ENCODE results near the gene SEC61A2. TPM values are rescaled to one million over a fixed set of nuclear protein-coding genes. Genes with fewer than 3 reads are reported as not detected.

Gene SEC61A2
- total and polyA plus RNA-seq, 4 donors: 3.8 to 8.8 (median 6.2) TPM

GRCh38 chr10:12202226-12202625, 72.7 kb downstream of the SEC61A2 start:
- no peak overlapping the region for H3K9ac ChIP-seq (ENCODE audit: low read depth in 1 of 2, low read length in 2 of 2)
- no peak overlapping the region for H3K4me3 ChIP-seq (ENCODE audit: low read depth in 1 of 3, low read length in 3 of 3)
- H3K9me3 ChIP-seq (ENCODE audit: control insufficient read depth in 4 of 4, low read length in 3 of 4): no peaks in the 10 kb centered on the region
- no peaks in the 10 kb centered on the region for H3K27me3 ChIP-seq (ENCODE audit: control insufficient read depth in 4 of 4, insufficient read depth in 4 of 4, low read length in 3 of 4)
- peaks cover 7 to 19% (median 18%) of the 10 kb centered on the region in 4 donors for H3K36me3 ChIP-seq (ENCODE audit: control insufficient read depth in 4 of 4, insufficient read depth in 3 of 4, low read depth in 1 of 4, low read length in 3 of 4)
- peaks cover under 1 to 6% (median 1%) of the 10 kb centered on the region in 4 donors for H3K4me1 ChIP-seq (ENCODE audit: control insufficient read depth in 4 of 4, insufficient read depth in 4 of 4, low read length in 3 of 4)
- no peak for TF ChIP-seq NR2F2 (IDR thresholded peaks at IDR 0.05)
- TF ChIP-seq ZBTB33 (IDR thresholded peaks at IDR 0.05): no peak
- TF ChIP-seq JUND (IDR thresholded peaks at IDR 0.05): no peak
- no peak for TF ChIP-seq HNF4G (IDR thresholded peaks at IDR 0.05)
- TF ChIP-seq RXRA (IDR thresholded peaks at IDR 0.05): no peak
- TF ChIP-seq REST (IDR thresholded peaks at IDR 0.05): no peak
- TF ChIP-seq, protein P1, sequence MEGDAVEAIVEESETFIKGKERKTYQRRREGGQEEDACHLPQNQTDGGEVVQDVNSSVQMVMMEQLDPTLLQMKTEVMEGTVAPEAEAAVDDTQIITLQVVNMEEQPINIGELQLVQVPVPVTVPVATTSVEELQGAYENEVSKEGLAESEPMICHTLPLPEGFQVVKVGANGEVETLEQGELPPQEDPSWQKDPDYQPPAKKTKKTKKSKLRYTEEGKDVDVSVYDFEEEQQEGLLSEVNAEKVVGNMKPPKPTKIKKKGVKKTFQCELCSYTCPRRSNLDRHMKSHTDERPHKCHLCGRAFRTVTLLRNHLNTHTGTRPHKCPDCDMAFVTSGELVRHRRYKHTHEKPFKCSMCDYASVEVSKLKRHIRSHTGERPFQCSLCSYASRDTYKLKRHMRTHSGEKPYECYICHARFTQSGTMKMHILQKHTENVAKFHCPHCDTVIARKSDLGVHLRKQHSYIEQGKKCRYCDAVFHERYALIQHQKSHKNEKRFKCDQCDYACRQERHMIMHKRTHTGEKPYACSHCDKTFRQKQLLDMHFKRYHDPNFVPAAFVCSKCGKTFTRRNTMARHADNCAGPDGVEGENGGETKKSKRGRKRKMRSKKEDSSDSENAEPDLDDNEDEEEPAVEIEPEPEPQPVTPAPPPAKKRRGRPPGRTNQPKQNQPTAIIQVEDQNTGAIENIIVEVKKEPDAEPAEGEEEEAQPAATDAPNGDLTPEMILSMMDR (IDR thresholded peaks at IDR 0.05; ENCODE audit: low read depth, low read length, missing input control): no peak
- no peak for TF ChIP-seq HNF4A (conservative IDR thresholded peaks at IDR 0.05)
- no peak for TF ChIP-seq EGR1 (IDR thresholded peaks at IDR 0.05; ENCODE audit: low read depth in 2 of 2)
- no peak for TF ChIP-seq SP1 (IDR thresholded peaks at IDR 0.05)
- TF ChIP-seq TAF1 (conservative IDR thresholded peaks at IDR 0.05): no peak
- WGBS: 90% methylated on average over 5 of the region's 5 CpGs
- no peak for DNase-seq (ENCODE audit: low spot score)
- no peak overlapping the region for H3K27ac ChIP-seq (ENCODE audit: low read depth in 1 of 2, low read length in 2 of 2)

- Histone ChIP-seq H3K27ac (ENCODE audit: low read depth in 1 of 2, low read length in 2 of 2) (no peak overlapping the region), H3K9ac (ENCODE audit: low read depth in 1 of 2, low read length in 2 of 2) (no peak overlapping the region), H3K4me3 (ENCODE audit: low read depth in 1 of 3, low read length in 3 of 3) (no peak overlapping the region), H3K4me1 (ENCODE audit: control insufficient read depth in 4 of 4, insufficient read depth in 4 of 4, low read length in 3 of 4) (no peaks in the 10 kb centered on the region), H3K27me3 (ENCODE audit: control insufficient read depth in 4 of 4, insufficient read depth in 4 of 4, low read length in 3 of 4) (no peaks in the 10 kb centered on the region), H3K36me3 (ENCODE audit: control insufficient read depth in 4 of 4, insufficient read depth in 3 of 4, low read depth in 1 of 4, low read length in 3 of 4) (peaks cover 9 to 30% (median 17%) of the 10 kb centered on the region in 4 donors), H3K9me3 (ENCODE audit: control insufficient read depth in 4 of 4, low read length in 3 of 4) (no peaks in the 10 kb centered on the region)
- WGBS: 95% methylated on average over 3 of the region's 3 CpGs
- TF ChIP-seq JUND (IDR thresholded peaks at IDR 0.05) (no peak), HNF4A (conservative IDR thresholded peaks at IDR 0.05) (no peak), RXRA (IDR thresholded peaks at IDR 0.05) (no peak), TAF1 (conservative IDR thresholded peaks at IDR 0.05) (no peak)
- DNase-seq (ENCODE audit: low spot score): no peak
Measured at GRCh38 chr10:12205082-12205481, 75.6 kb downstream of the SEC61A2 start.
